ENCODE data around the gene MPV17L. TPM values are rescaled to one million over a fixed set of nuclear protein-coding genes. Genes with fewer than 3 reads are reported as not detected.

Gene MPV17L
- total RNA-seq, 1 experiment from 2014 or later: 6.4 TPM

DNA sequence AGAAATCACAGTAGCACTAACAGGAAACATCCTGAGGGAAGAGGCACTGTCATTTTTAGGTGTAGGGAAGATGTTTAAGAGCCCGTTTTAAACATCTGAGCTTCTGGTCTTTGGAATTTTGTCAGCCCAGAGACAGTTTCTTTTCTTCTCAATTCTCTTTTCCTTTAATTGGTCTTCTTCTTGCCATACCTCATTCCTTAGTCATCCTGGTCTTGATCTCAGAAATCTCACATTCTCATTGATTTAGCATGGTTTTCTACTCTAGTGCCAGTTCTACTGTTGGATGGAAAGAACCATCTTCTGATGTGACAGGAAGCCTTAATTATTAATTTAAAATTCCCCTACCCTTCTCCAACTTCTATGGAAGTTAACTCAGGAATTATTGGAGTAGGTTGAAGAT is 64.2 kb downstream of the MPV17L start:
- H3K9me3 Mint-ChIP-seq: no peaks in the 10 kb centered on the region
- Histone ChIP-seq H3K14ac (ENCODE audit: insufficient read depth, low read length) (no peak overlapping the region), H3K23ac (ENCODE audit: insufficient read length, low read depth, low read length) (no peak overlapping the region), H2BK12ac (ENCODE audit: insufficient read length, low read depth, low read length) (no peak overlapping the region), H3K56ac (ENCODE audit: insufficient read length, low read depth, low read length) (no peak overlapping the region), H3K18ac (ENCODE audit: insufficient read length, low read depth, low read length) (no peak overlapping the region), H2BK20ac (ENCODE audit: low read depth, low read length, poor library complexity, severe bottlenecking) (no peak overlapping the region), H3K4me2 (ENCODE audit: insufficient read depth, insufficient read length, low read length) (no peak overlapping the region), H3K9me3 (ENCODE audit: control insufficient read depth, low read depth, low read length) (no peaks in the 10 kb centered on the region), H2BK15ac (ENCODE audit: low read depth, low read length) (no peak overlapping the region), H3K79me2 (ENCODE audit: insufficient read depth, low read length) (no peaks in the 10 kb centered on the region), H3K9ac (ENCODE audit: extremely low read depth, insufficient read length, low read length) (no peak overlapping the region), H4K91ac (ENCODE audit: insufficient read length, low read depth, low read length) (no peak overlapping the region), H3K4ac (ENCODE audit: low read depth, low read length) (no peak overlapping the region), H3T11ph (ENCODE audit: low read length) (no peak overlapping the region), H4K8ac (replicated peaks; ENCODE audit: insufficient read length, low read depth, low read length) (no peak overlapping the region), H3K27me3 (ENCODE audit: insufficient read depth, low read length) (no peaks in the 10 kb centered on the region), H2BK5ac (ENCODE audit: insufficient read length, low read length) (no peak overlapping the region), H3K4me1 (ENCODE audit: insufficient read depth, low read length) (no peaks in the 10 kb centered on the region), H4K5ac (ENCODE audit: insufficient read length, low read depth, low read length) (no peak overlapping the region), H2AFZ (ENCODE audit: low read length) (no peak overlapping the region), H2AK5ac (ENCODE audit: insufficient read length, low read length) (no peak overlapping the region), H3K27ac (ENCODE audit: insufficient read length, low read depth, low read length) (no peak overlapping the region), H4K20me1 (ENCODE audit: control insufficient read depth, insufficient read depth, insufficient read length) (no peaks in the 10 kb centered on the region), H3K79me1 (ENCODE audit: insufficient read depth, low read depth, low read length, poor library complexity, severe bottlenecking) (no peaks in the 10 kb centered on the region), H2BK120ac (ENCODE audit: low read depth, low read length, poor library complexity, severe bottlenecking) (no peak overlapping the region), H3K23me2 (ENCODE audit: insufficient read length, low read depth, low read length, poor library complexity, severe bottlenecking) (no peaks in the 10 kb centered on the region)
- DNase-seq: no peak
- no peaks in the 10 kb centered on the region for H3K27me3 Mint-ChIP-seq (ENCODE audit: low read depth)
- H3K27ac Mint-ChIP-seq: no peak overlapping the region
- no peaks in the 10 kb centered on the region; a peak in 1 of 7 replicates for H3K36me3 Mint-ChIP-seq (ENCODE audit: insufficient read depth in 1 of 3, low read depth in 3 of 3)
- no peak overlapping the region for H3K4me3 Mint-ChIP-seq
- WGBS (ENCODE audit: extremely low coverage, insufficient read length, low lambda C conversion rate): no CpG with 5 or more reads among the region's 1 CpG
- TF ChIP-seq, protein P1, sequence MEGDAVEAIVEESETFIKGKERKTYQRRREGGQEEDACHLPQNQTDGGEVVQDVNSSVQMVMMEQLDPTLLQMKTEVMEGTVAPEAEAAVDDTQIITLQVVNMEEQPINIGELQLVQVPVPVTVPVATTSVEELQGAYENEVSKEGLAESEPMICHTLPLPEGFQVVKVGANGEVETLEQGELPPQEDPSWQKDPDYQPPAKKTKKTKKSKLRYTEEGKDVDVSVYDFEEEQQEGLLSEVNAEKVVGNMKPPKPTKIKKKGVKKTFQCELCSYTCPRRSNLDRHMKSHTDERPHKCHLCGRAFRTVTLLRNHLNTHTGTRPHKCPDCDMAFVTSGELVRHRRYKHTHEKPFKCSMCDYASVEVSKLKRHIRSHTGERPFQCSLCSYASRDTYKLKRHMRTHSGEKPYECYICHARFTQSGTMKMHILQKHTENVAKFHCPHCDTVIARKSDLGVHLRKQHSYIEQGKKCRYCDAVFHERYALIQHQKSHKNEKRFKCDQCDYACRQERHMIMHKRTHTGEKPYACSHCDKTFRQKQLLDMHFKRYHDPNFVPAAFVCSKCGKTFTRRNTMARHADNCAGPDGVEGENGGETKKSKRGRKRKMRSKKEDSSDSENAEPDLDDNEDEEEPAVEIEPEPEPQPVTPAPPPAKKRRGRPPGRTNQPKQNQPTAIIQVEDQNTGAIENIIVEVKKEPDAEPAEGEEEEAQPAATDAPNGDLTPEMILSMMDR (conservative IDR thresholded peaks at IDR 0.05): no peak
- H3K4me1 Mint-ChIP-seq: no peaks in the 10 kb centered on the region
